Activated CD8-positive, alpha-beta memory T cell treated with anti-CD3 and anti-CD28 coated beads, Interleukin-2, amount 50 U/mL, for 24 hours (primary cell): ENCODE measurements around the gene IGFBP6.
"Not testable (repeated sequence)": the region's sequence is repeated elsewhere in the genome, so short reads cannot be mapped to it uniquely, and the experiment has no call there.

Source experiments
- DNase-seq: peaks from one replicate; pipeline ENCODE4 v3.0.0-alpha.2; 2020; ENCODE audit errors: extremely low read depth

IGFBP6 gene

DNA sequence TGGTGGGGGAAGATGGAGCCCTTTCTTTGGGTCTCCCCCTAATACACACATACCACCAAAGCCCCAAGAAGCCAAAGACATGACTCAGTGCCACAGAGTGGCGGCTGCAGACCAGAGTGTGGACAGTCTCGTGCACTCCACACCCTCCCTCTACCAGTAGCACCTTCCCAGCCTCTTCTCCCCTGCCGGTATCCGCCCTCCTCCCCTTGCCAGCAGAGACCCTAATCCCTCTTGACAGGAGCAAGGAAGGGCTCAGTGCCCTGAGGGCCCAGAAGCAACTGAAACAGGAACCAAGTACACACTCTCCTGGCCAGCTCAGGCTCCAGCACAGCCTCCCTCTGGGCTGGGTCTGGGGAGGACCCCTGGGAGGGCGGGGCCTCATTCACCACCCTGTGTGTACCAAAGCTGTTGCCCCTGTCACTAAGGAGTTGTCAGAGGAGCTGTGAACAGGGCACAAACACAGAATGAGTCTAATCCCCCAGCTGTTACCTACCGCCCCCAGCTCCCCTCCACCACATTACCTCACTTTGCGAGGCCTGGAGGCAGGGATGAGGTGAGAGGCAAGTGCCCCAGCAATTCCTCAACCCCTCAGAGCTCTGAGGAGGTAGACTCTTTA, 26.5 kb upstream of the IGFBP6 start:
- DNase-seq: no peak

DNA sequence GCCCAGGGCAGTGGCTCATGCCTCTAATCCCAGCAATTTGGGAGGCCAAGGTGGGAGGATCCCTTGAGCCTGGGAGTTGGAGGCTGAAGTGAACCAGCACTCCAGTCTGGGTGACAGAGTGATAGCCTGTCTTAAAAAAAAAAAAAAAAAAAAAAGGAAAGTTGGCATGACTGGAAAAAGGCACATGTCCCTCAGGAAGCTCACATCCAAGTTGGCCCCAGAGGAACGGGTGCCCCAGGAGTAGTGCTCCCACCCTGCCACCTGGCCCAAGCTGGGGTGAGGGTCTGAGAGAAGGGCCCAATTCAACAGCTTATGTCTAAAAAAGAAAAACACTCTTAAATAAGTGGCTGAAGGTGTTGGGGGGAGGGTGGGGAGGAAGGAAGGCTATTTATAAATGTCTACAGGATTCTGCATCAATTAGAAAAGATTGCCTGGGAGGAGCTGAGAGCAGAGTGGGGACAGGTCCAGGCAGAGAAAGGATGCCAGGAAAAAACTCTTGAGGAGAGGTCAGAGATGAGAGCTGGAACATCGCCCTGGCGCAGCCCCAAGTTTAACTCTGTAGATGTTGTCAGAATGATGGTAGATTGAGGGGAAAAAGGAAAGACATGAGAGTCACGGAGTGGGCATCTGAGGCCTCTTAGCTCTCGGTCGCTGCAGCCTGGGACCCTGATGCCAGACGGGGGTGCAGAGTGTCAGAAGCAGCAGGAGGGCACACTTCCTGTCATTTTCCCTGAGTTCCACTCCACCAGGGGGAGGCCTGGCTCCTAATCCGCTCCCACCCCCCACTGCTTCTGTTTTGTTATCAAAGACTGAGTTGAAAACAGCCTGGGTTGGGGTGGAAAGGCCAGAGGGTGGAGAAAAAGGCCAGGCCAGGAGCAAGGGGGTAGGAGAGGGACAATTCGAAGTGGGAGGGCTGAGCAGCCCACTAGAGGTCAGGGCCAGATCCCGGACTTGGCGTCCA, 25.6 kb upstream of the IGFBP6 start:
- no peak for DNase-seq

DNA sequence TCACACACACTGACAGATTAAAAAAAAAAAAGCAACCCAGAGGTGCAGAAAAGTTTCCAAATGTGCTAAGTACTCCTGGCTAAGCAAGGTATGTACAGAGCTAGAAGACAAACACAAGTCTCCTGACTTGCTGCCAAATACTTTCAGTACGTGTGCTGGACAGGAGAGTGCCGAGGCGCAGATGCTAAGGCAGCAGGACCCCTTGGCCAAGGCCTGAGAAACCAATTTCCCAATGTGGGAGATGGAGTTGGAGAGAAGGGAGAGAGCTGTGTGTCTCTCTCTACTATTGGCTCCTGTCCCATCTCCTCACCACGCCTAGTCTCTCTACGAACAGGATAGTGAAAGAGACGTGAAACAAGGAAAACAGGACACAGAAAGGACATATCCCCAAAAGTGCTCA, 23.6 kb upstream of the IGFBP6 start:
- DNase-seq: no peak

DNA sequence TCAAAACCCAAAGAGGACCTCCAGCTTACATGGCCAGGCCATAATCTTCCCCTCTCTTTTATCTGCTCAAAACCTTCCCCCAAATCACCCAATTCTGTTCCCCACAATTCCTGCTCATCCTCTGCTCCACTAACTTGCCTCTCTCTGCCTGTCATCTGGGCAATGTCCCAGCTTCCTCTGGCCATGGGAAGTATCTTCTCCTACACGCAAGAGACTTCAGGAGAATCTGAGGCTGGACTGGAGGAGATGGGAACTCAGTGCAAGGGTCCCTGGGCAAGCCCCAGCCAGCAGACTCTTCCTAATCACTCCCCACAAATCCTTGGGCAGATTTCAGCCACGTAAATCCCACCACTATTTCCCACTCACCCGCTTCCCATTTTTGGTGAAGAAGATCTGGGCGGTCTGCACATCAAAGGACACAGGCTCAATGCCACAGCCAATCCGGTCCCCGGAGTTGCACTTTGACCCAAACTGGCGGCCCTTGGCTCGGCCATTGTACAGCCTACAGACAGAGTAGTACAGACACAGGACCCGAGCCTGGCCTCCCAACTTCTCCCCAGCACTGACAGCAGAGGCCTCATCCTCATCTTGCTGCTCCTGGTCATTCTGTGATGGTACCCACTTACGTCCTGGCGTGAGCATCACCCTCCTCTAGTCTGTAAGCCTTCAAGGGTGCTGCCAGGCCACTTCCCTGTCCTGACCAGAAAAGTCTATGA, 23.0 kb upstream of the IGFBP6 start:
- DNase-seq: no peak

DNA sequence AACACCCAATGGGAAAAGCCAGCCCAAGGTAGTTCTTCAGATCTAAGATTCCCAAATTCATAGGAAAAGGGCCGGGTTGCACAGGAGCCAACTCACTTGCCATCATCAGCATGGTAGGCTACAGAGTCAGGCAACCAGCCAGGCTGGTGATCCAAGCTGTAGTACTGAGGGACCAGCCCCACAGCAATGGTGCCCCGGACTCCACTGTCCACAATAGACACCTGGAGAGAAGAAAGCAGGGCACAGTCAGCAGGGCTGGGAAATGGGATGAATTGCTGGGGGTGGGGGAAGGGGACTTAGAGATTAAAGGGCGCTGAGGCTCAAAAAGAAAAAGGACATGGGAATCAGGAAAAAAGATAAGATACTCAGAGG, 22.5 kb upstream of the IGFBP6 start:
- no peak for DNase-seq

DNA sequence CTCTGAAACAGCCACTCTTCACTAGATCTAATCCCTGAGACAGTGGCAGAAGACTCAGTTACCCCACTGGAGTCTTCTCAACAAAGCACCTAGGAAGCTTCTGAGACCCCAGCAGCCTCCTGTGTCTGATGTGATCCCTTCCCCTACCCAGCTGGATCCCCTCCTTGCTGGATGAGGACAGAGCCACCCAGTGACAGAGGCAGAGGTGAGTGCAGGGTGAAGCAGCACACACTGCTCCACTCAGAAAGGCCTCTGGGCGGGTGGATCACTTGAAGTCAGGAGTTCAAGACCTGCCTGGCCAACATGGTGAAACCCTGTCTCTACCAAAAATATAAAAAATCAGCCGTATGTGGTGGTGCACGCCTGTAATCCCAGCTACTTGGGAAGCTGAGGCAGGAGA, 21.0 kb upstream of the IGFBP6 start:
- DNase-seq: no peak

DNA sequence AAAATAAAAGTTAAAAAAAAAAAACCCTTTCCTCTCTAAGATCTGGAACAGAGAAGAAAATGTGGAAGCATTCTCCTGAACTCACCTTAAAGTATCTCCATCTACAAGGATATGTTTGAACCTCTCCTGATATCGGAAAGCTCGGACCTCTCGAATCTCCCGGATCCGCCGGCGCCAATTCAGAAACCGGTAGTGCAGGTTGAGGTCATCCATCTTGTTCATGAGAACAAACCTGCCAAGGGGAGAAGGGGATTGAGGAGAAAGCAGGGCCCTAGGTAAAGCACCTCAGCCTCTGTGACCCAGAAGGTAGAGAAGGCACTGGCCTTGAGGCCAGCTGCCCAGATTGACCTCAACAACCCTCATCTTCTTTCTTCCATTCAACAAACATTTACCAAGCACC, 20.4 kb upstream of the IGFBP6 start:
- DNase-seq: no peak

DNA sequence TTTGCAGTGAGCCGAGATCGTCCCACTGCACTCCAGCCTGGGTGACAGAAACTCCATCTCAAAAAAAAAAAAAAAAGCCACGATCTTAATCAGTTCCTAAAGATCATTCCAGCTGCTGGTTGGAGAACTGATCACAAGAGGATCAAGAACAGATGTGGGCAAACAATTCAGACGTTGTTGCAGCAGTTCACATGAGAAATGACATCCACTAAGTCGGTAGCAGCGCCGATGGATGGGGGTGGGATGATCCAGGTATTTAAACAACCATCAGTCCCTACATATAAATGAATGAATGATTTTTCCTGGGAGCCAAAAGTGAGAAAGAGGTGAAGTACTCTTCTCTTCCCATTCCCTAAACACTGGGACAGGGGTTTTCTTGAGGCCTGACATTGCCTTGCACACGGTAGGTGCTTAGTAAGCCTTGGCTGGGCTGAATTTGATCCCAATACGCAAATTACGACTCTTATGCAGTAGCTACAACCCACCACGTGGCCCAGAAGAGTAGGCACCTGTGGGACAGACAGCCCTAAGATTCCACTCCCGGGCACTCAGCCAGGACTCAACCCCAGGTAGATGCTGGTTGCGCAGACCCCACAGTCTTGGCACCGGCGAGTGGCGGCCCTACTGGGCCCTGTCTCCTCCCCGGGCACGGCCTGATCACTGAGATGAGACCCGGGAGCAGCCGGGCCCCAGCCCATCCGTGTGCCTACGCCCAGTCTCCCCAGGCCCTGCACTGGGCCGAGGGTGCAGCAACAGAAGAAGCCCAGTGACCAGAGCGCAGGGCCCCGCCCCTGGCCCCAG, 18.8 kb upstream of the IGFBP6 start:
- DNase-seq: no peak

DNA sequence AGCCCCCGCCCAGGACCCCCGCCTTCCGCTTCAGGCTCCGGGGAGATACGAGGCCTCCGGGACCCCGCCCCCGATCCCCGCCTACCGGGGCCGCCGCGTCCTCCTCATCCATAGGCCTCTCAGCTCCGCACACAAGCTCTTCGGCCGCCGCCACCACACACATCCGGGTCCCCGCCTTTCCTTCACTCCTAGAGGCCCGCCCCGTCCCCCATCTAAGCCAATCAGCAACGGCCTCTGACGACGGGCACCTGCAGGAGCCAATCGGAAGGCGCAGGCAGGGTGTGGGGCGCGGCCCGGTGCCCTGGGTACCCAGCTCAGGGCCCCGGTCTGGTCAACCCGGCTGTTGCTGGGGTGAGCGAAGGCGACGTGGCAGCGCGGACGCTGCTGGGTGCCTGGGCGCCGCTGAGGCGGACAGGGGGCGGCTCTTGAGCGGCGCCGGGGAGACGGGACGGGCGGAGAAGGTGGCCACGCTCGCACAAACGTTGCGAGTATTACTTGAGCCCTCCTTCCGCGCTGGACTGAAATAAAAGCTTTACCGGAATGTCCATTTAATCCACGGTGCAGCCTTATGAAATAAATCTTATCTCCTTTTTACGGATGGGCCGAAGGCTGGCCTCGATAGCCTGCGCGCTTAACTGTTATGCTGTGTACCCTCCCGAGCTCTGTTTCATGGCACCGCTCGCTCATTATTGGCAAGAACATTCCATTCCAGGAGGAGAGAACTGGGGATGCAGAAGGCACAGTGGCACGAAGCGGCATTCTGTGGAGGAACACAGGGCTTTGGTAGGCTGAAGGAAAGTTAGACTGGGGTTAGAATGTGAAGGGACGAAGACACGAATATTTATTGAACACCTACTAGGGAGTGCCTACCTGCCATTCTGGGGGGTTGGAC, 18.0 kb upstream of the IGFBP6 start, which contains the start of gene SPRYD3:
SPRYD3 (minus strand) TSS at position 165 of the 892 bp plus-strand sequence; CDS start at position 108, 57 bp downstream.
- DNase-seq: peak; percentile 90

DNA sequence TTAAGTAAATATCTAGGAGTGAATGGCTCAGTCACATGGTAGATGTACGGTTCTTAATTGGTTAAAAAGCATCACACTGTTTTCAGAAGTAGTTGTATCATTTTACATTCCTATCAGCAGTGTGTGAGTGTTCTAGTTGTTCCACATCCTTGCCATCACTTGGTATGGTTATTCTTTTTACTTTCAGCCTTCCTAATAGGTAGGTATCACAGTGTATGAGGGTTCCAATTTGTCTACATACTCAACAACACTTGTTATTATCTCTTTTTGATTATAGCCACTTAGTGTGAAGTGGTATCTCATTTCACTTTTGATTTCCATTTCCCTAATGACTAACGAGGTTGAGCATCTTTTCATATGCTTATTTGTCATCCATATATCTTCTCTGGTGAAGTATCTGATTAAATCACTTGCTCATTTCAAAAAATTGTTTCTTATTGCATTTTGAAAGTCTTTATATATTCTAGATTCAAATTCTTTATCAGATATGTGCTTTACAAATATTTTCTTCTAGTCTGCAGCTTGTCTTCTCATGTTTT, 14.8 kb upstream of the IGFBP6 start:
- no peak for DNase-seq

DNA sequence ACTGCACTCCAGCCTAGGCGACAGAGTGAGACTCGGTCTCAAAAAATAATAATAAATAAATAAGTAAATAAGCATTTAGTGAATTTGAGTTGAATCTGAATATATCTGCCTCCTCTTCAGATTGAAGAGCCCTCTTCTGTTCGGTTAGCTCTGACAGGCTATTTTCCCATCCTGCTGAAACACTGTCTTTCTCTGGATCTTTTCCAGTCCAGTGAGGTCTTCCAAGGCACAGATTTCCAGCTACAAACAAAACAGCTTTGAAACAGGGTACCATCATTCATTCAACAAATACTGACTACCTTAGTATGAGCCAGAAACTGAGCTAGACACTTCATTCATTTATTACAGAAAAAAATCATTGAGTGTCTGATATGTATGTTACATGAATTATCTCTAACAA, 11.1 kb upstream of the IGFBP6 start:
- DNase-seq: no peak

DNA sequence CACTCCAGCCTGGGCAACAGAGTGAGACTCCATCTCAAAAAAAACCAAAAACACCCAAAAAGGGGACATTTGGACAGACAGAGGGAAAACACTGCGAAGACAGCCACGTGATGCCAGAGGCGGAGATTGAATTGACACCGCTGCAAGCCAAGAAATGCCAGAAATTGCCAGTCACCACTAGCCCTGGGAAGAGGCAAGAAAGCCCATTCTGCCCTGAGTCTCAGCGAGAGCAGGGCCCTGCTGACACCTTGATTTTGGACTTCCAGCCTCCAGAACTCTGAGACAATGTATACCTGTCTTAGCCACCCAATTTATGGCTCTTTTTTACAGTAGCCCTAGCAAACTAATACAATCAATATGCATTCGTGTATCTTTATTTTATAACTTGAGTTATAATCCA, 7.4 kb upstream of the IGFBP6 start:
- no peak for DNase-seq

DNA sequence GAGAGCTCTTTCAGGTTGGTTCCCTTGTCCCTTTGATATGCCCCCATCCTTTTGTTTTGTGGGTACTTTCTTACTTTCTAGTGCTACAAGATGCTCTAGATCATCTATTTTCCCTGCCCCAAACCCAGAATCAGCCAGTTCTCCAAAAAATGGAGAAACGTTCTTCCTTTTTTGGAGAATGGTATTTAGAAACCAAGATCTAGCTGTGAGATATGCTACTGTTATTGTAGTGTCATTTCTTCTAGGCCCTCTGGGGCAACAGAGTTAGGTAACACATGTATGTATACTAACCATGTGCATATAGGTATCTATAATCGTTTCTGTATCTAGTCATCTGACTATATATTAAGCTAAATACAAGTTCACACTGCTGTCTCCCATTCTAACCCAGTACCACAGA, 6.9 kb upstream of the IGFBP6 start:
- DNase-seq: no peak

DNA sequence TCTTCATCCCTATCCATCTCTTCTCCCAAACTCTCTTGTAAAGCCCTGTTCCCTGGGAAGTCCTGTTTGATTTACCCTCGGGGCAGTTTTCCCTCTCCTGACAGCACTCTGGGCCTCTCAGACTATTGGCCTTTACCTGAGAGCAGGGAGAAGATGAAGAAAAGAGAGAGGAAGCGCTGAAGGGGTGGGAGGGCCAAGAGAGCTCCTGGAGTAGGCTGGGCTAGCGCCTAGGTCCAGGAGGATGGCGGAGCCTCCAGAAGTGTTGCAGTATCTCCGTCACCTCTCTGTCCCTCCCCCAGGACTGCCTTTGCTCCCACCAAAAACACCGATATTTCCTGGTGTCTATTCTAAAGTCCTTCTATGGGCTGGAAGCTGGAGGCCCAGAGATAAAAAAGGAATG, 5.7 kb upstream of the IGFBP6 start:
- DNase-seq: no peak

DNA sequence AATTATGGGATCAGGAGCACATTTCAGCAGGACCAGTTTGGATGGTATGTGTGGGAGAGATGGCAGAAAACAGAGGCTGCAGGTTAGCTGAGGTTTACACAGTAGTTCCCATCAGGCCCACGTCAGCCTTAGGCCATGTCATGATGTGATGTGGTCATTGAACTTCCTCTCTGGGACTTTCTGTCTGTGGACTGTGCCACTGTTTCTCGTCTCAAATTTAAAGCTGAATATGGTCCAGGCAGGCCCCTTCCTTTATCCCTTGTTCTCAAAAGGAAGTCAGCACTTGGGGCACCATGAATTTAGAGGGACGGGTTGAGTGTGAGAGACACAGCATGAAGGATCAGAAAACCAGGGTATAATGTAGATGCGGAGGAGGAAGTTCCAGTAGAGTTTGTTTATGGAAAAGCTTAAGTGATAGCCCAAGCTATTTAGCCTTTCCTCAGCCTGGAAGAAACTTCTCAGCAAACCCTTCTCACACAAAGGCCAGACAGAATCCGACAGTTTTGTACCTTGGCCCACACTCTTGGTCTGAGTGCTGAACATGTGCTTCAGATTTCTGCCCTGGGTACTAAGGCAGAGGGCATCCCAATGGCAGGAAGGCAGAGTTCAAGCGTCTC, 3.6 kb upstream of the IGFBP6 start:
- DNase-seq: no peak

DNA sequence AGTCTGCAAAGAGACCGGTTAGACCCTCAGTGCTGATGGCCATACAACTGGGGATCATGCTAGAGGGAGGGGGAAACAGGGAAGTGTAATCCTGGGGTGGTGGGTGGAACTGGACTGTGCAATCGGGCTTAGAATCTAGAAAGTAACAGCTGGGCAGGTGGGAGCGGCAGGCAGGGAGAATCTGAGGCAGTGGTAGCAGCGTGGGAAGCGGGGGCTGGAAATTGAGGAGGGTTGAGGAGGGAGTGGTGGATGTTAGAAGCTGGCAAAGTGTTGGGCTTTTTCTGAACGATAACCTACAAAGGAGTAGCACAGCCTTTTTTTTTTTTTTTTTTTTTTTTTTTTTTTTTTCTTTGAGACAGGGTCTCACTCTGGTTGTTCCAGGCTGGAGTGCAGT, 3.1 kb upstream of the IGFBP6 start:
- DNase-seq: no peak

DNA sequence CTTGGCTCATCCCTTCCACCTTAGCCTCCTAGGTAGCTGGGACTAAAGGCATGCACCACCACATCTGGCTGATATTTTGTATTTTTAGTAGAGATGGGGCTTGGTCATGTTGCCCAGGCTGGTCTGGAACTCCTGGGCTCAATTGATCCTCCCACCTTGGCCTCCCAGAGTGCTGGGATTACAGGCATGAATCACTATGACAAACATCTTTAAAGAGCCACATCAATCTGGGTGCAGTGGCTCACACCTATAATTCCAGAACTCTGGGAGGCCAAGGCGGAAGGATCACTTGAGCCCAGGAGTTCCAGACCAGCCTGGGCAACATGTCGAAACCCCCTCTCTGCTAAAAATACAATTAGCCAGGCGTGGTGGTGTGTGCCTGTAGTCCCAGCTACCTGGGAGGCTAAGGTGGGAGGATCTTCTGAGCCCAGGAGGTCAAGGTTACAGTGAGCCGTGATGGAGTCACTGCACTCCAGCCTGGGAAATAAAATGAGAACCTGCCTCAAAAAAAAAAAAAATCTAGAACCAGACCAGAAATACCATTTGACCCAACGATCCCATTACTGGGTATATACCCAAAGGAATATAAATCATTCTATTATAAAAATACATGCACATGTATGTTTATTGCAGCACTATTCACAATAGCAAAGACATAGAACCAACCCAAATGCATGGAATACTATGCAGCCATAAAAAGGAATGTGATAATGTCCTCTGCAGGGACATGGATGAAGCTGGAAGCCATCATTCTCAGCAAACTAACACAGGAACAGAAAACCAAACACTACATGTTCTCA, 2.5 kb upstream of the IGFBP6 start:
- not testable (repeated sequence) for DNase-seq

DNA sequence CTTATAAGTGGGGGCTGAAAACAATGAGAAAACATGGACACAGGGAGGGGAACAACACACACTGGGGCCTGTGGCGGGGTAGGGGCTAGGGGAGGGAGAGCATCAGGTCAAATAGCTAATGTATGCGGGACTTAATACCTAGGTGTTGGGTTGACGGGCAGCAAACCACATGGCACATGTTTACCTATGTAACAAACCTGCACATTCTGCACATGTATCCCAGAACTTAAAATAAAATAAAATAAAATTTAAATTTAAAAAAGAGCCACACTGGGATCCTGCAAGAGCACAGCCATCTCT, 1.9 kb upstream of the IGFBP6 start:
- DNase-seq: not testable (repeated sequence)

DNA sequence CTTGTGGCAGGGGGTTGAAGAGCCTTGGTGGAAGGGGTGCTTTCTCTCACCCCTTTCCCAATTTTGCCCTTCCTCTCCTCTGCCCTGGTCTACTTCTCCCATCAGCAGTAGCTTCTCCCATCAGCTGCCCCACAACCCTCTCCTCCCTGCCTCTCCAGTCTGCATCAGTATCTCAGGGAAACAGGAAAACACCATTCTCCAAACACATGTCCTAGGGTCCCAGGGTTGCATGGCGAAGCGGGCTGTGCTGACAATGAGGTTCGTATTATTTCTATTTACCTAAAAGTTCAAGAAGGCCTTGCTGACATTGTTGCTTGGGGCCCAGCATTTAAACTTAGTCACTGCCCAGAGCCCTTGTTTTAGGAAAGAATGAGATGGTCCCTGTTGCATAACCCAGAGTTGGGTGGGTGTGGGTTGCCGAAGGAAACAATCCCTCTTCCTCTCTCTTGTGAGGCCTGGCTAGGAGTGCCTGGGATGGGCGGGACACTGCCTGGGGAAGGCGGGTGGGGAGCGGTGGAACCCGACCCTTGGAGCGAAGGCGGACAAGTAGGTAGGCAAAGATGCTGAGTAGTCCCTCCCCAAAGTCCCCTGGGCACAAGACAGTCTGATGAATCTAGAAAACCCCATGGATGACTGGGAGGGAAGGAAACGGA, 1.3 kb upstream of the IGFBP6 start:
- no peak for DNase-seq
